HuH-7 (cell line): Measurements from ENCODE around the gene THEM5.
"Not testable (repeated sequence)": the region's sequence is repeated elsewhere in the genome, so short reads cannot be mapped to it uniquely, and the experiment has no call there.

Experiments used
- DNase-seq: peaks from one replicate; pipeline ENCODE4 v3.0.0; 2011; ENCODE audit warnings: low spot score

The THEM5 gene

DNA sequence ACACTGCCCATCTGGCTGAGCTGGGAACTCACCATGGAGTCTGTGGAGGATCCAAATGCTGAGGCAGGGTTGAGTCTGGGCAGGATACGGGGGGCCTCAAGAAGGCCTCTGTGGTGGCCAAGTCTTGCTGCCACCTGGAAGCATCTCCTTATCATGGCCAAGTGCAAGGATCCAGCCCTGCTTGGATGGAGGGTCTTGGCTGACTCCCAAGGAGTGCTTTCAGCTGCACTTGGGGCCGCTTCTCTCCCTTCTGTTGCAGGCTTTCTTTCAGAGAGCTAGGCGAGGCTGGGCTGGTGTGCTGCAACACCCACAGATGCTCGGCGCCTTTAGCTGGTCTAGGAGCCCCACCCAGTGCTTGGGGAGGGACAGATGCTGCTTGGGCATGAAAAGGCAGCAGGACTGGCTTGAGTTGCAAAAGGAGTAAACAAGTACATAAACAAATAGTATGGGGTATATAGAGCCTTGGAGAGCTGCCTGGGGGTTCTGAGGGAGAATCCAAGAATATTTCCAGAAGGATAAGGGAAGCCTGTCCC is at the start of gene THEM5:
Gene THEM5 (minus strand): TSS at position 302 of the 533 bp plus-strand sequence. CDS start 147 bp downstream, at position 155.
- DNase-seq = no peak

DNA sequence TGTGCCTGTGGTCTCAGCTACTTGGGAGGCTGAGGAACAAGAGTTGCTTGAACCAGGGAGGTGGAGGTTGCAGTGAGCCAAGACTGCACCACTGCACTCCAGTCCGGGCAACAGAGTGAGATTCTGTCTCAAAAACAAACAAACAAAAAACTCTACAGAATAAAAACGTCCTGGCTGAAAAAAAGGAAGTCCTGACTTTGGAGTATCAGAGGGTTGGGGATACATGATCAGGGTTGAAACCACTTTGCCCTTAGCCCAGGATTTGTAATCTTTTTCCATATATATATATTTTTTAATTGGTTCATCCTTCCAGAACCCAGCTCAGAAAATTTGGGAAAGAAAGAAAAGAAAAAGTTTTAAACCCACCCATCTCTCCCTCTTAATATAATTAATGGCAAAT is 49.3 kb upstream of the THEM5 start:
- DNase-seq = no peak

DNA sequence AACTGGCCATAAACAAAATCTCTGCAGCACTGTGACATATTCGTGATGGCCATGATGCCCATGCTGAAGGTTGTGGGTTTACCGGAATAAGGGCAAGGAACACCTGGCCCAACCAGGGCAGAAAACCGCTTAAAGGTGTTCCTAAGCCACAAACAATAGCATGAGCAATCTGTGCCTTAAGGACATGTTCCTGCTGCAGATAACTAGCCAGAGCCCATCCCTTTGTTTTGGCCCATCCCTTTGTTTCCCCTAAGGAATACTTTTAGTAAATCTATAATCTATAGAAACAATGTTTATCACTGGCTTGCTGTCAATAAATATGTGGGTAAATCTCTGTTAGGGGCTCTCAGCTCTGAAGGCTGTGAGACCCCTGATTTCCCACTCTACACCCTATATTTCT is 47.3 kb upstream of the THEM5 start:
- not testable (repeated sequence) for DNase-seq

DNA sequence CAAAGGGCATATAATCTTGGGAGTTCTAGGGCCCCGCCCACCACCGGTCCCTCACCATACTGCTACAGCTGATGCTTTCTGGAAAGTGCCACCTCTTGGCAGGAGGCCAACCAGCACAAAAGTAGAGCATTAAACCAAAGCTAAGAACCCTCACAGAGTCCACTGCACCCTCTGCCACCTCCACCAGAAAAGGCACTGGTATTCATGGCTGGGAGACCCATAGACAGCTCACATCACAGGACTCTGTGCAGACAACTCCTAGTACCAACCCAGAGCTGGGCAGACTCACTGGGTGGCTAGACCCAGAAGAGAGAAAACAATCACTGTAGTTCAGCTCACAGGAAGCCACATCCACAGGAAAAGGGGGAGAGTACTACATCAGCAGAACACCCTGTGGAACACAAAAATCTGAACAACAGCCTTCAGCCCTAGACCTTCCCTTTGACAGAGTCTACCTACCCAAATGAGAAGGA is 45.0 kb upstream of the THEM5 start:
- DNase-seq = no peak

GRCh38 chr1:151897991-151898431 is 44.5 kb upstream of the THEM5 start:
- DNase-seq = no peak

- DNase-seq = no peak
Measured at GRCh38 chr1:151893176-151893924, 39.8 kb upstream of the THEM5 start.

DNA sequence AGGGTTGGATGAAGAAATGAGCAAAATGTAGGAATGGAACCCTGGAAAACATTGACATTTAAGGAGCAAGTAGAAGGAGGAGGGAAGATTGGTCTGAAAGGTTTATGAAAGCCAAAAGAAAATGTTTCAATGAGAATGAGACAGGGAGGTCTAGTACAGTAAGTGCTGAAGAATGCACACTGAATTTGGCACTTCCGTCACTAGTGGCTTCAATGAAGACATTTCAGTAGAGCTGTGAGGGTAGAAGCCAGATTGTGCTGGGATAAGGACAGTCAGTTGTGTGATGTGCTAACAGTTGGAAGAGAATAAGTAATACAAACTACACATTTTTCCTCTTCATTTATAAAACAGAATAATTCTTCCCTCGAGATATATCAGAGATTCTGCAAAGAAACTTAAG is 38.7 kb upstream of the THEM5 start:
- no peak for DNase-seq

GRCh38 chr1:151891512-151891911 is 38.0 kb upstream of the THEM5 start:
- no peak for DNase-seq

DNA sequence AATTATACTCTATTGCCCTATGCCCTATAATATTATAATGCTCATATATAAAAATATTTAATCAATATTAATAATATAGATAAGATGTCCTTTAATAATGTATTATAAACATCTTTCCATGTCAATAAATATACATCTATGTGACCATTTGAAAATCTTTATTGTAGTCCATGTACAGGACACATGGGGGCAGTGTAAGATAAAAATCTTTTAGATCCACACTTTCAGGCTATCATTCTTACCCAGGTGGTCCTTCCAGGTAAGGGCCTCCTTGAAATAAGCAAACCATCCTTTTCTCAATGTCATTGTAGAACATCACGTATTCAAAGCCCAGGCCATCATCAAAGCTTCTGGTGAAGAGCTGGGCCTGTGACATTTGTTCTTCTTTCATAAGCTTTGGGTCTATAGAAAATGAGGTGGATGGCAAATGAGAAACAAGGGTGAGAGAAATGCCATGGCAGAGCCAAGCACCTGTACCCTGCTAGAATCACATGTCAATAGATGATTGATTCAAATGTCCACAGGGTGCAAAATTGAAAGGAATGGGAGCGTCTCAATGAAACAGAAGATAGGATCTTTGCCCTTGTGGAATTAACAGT is 35.6 kb upstream of the THEM5 start:
- DNase-seq = no peak

DNA sequence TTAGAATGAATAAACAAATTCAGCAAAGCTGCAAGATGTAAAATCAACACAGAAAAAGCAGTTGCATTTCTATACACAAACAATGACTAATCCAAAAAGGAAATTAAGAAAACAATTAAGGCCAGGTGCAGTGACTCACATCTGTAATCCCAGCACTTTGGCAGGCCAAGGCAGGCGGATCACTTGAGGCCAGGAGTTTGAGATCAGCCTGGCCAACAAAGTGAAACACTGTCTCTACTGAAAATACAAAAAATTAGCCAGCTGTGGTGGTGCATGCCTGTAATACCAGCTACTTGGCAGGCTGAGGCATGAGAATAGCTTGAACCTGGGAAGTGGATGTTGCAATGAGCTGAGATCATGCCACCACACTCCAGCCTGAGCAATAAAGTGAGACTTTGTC is 33.5 kb upstream of the THEM5 start:
- DNase-seq = no peak

GRCh38 chr1:151885479-151885878 is 32.0 kb upstream of the THEM5 start:
- DNase-seq = no peak

DNA sequence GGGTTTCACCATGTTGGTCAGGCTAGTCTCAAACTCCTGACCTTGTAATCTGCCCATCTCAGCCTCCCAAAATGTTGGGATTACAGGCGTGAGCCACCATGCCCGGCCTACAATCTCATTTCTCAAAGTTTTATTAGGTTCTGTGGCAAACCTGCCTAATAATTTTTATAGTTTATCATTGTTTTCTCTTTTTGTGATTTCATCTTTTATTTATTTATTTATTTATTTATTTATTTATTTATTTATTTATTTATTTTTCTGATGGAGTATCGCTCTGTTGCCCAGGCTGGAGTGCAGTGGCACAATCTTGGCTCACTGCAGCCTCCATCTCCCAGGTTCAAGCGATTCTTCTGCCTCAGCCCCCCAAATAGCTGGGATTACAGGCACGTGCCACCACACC is 31.4 kb upstream of the THEM5 start:
- not testable (repeated sequence) for DNase-seq

DNA sequence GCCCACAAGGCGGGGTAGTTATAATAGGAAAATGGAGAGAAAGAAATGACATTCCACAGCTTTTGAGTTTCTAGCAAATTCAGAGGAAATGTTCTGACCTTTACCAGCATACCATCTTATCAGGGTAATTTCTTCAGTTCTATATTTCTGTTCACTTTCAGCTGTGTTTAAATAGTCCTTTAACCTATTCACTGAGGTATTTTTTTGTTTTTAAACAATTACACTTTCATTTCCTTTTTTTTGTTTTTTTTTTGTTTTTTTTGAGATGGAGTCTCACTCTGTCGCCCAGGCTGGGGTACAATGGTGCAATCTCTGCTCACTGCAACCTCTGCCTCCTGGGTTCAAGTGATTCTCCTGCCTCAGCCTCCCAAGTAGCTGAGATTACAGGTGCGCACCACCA is 30.9 kb upstream of the THEM5 start:
- not testable (repeated sequence) for DNase-seq

- not testable (repeated sequence) for DNase-seq
Measured at GRCh38 chr1:151883898-151884297, 30.4 kb upstream of the THEM5 start.

DNA sequence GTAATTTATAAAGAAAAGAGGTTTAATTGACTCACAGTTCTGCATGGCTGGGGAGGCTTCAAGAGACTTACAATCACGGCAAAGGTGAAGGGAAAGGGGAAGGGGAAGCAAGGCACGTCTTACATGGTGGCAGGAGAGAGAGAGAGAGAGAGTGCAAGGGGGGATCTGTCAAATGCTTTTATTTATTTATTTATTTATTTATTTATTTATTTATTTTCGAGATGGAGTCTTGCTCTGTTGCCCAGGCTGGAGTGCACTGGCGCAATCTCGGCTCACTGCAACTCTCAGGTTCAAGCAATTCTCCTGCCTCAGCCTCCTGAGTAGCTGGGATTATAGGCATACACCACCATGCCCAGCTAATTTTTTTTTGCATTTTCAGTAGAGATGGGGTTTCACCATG is 29.4 kb upstream of the THEM5 start:
- not testable (repeated sequence) for DNase-seq

DNA sequence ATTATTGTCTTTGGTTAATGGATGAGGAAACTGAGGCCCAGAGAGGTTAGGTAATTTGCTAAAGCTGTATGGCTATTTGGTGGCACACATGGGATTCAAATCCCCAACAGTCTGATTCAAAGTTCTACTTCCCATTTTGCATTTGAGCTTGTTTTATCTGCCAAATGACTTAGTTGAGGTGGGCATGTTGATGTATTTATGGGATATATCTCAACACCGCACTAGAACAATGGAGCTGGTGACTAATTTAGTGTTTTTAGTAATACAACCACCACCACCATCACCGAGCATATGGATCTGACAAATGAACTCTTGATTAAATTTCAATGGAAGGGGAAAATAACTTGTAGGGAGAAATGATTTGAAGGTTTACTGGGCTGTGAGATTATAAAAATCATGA is 29.0 kb upstream of the THEM5 start:
- DNase-seq = no peak

DNA sequence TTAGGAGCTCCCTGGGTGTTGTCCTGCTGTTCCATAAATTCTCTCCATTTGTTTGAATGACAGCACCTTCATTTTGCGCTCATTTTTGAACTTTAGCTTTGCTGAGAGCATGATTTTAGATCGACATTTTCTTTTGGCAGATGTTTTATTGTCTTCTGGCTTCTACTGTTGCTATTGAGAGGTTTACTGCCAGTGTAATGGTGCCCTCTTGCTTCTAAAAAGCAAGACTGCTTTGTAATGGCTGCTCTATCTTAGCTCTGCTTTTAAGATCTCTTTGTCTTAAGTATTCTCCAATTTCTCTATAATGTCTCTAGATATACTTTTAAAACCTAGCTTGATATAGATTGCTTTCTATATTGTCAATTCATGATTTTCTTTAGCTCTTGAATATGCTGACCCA is 28.0 kb upstream of the THEM5 start:
- no peak for DNase-seq

- no peak for DNase-seq
Measured at GRCh38 chr1:151875419-151876097, 22.0 kb upstream of the THEM5 start.

- not testable (repeated sequence) for DNase-seq
Measured at GRCh38 chr1:151872776-151873175, 19.3 kb upstream of the THEM5 start.

GRCh38 chr1:151871284-151872030 is 17.9 kb upstream of the THEM5 start:
- no peak for DNase-seq

- no peak for DNase-seq
Measured at GRCh38 chr1:151868486-151868885, 15.0 kb upstream of the THEM5 start.
